GM19035 (cell line): Measurements from ENCODE around the gene CTTN.
A peak's percentile ranks its signal among the peaks of the same experiment; 100 is the strongest.

Experiments used
- ATAC-seq: cut with Tn5 transposase; IDR thresholded peaks from one replicate; pipeline ENCODE4 v1.9.1; 2021; ENCODE audit not compliant: unreplicated experiment

CTTN gene

GRCh38 chr11:70397983-70398833, at the start of gene CTTN:
TSS of gene CTTN (plus strand) at chr11:70398529. CDS start at chr11:70407298, 8,769 bp downstream.
- ATAC-seq, result peak; percentile 62

GRCh38 chr11:70348608-70349007, 49.7 kb upstream of the CTTN start:
- no peak for ATAC-seq

- no peak for ATAC-seq
Measured at GRCh38 chr11:70351646-70352045, 46.7 kb upstream of the CTTN start.

GRCh38 chr11:70352100-70352499, 46.2 kb upstream of the CTTN start:
- no peak for ATAC-seq

GRCh38 chr11:70352601-70353000, 45.7 kb upstream of the CTTN start:
- no peak for ATAC-seq

- no peak for ATAC-seq
Measured at GRCh38 chr11:70353329-70353728, 45.0 kb upstream of the CTTN start.

- no peak for ATAC-seq
Measured at GRCh38 chr11:70353900-70354568, 44.3 kb upstream of the CTTN start.

GRCh38 chr11:70354629-70355028, 43.7 kb upstream of the CTTN start:
- ATAC-seq, result no peak

GRCh38 chr11:70358753-70359152, 39.6 kb upstream of the CTTN start:
- no peak for ATAC-seq

GRCh38 chr11:70359451-70360205, 38.7 kb upstream of the CTTN start:
- no peak for ATAC-seq

GRCh38 chr11:70360211-70360610, 38.1 kb upstream of the CTTN start:
- ATAC-seq, result no peak

- ATAC-seq, result no peak
Measured at GRCh38 chr11:70364178-70364577, 34.2 kb upstream of the CTTN start.

GRCh38 chr11:70364745-70365543, 33.4 kb upstream of the CTTN start:
- ATAC-seq, result no peak

- no peak for ATAC-seq
Measured at GRCh38 chr11:70365544-70365927, 32.8 kb upstream of the CTTN start.

- ATAC-seq, result no peak
Measured at GRCh38 chr11:70367071-70367470, 31.3 kb upstream of the CTTN start.

GRCh38 chr11:70368961-70369360, 29.4 kb upstream of the CTTN start:
- ATAC-seq, result no peak

GRCh38 chr11:70371241-70371640, 27.1 kb upstream of the CTTN start:
- ATAC-seq, result no peak

- no peak for ATAC-seq
Measured at GRCh38 chr11:70372076-70372475, 26.3 kb upstream of the CTTN start.

- ATAC-seq, result no peak
Measured at GRCh38 chr11:70376621-70377020, 21.7 kb upstream of the CTTN start.

GRCh38 chr11:70377645-70378044, 20.7 kb upstream of the CTTN start:
- ATAC-seq, result no peak
